Activated naive CD4-positive, alpha-beta T cell treated with Interleukin-2 at 50 U/mL for 16 hours (primary cell): ENCODE measurements around the gene IKZF3.
"Not testable (repeated sequence)": the region's sequence is repeated elsewhere in the genome, so short reads cannot be mapped to it uniquely, and the experiment has no call there.

Experiments used
- DNase-seq: peaks from one replicate; pipeline ENCODE4 v3.0.0-alpha.2; 2020

The IKZF3 gene

DNA sequence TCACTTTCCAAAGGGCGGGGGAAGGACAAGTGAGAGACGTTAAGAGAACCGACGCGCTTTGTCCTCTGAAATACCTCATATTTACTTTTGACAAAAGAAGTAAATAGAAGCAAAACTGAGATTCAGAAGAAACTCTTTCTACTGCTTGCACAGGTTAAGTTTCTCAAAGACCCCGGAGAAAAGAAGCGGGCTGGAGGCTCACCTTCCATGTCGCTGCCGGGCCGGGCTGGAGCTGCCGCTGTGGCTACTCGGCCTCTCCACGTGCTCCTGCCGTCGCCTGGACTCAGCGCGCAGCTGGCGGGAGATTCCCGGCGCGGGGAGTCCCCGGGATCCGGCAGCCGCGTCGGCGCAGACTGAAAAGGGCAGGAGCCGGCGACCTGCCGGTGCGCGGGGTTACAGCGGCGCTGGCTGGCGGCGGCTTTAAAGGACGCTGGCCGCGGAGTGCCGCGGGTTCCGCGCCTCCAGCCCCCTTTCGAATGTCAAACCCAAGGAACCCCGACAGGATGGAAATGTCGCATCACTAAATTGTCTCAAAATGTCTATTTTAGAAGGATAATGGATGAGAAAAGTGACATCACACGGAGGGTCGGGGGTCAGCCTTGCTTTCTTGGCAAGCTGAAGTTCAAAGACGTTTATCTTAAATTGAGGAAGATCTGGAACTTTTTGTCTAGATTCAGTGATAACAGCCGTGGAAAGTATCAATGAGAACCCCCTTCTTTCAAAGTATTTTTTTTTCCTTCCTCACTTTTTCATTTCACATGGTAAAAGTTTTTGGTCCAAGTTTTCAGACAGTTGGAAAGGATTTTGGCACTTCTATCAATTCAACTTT is at the start of gene IKZF3:
Gene IKZF3 (minus strand): TSS at position 395 of the 829 bp plus-strand sequence. CDS start 186 bp downstream, at position 209.
- DNase-seq: peak; percentile 88

DNA sequence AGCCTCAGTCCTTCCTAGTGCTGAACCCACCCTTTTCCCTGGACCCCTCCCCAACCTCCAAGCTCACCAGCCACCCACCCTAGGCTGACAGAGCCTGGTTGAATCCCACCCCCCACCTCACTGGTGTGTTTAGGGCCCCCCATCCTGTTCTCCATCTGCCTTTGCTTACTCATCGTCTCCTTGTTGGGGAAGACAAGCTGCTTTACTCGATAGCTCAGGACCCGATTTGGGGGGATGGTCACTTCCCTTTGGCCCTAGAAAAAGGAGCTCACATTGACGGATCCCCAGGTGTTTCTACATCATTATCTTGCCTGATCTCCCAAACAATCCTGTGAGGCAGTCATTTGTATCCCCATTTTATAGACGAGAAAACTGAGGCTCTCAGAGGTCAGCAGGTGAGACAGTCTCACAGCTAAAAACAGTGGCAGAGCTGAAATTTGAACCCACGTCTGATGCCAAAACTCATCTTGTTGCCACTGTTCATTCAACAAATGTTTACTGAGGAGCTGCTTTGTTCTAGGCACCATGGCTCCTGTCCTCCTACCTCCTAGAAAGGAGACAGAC is 44.8 kb upstream of the IKZF3 start:
- DNase-seq: no peak

DNA sequence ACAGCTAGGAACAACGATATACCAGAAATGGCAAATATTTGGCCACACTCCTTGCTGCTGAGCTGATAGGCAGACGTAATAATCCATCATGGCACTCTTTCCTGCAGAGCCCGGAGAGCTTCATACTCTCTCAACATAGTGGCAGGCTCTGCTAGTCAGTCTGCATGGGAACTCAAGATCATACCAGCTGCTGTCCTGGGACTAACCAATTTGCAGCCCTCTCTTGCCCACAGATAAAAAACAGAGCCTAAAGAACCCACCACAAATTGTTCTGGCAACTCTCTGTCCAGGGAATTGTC is 40.8 kb upstream of the IKZF3 start:
- no peak for DNase-seq

DNA sequence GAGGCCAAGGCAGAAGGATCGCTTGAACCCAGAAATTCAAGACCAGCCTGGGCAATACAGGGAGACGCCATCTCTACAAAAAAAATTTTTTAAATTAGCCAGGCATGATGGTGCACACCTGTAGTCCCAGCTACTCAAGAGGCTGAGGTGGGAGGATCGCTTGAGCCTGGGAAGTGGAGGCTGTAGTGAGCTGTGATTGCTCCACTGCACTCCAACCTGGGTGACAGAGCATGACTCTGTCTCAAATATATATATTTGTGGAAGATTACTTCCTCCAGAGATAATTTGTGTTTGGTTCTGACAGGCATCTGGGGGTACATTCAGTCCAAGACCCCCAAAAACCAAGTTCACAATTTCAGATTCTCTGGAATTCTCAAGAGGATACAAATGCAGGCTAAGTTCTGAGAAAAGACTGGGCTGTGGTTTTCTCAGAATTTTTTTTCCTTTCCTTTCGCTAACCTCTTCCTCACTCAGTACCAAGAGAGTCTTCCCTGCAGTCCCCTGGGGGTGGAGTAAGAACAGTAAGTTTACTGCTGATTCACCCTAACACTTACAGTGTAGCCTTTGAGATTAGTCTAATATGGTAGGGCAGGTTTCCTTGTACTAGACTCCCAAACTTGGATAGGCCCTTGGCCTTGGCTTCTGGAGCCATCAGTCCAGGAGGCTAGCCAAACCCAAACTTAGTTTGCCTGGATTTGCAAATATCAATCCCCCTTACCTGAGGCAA is 39.2 kb upstream of the IKZF3 start:
- DNase-seq: no peak

DNA sequence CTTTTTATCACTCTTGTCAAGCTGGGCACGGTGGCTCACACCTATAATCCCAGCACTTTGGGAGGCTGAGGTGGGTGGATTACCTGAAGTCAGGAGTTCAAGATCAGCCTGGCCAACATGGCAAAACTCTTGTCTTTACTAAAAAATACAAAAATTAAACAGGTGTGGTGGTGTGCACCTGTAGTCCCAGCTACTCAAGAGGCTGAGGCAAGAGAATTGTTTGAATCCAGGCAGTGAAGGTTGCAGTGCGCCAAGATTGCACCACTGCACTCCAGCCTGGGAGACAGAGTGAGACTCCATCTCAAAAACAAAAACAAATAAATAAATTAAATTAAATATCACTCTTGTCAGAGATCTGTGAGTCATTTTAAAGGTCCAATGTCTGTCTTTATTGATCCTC is 37.9 kb upstream of the IKZF3 start:
- DNase-seq: not testable (repeated sequence)

DNA sequence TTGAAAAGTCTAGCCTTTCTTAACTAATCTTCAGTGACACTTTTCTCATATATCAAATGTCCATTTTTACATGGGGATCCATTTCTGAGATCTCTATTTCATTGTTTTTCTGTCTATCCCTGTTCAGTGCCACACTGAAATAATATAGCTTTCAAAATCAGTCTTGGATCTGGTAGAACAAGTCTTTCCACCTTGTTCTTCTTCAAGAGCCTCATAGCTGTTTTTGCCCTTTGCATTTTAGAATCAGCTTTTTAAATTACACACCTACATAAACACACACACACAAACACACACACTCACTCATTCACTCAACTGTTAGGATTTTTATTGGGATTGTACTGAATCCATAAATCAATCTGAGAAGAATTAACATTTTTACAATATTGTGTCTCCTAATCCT is 35.1 kb upstream of the IKZF3 start:
- no peak for DNase-seq

DNA sequence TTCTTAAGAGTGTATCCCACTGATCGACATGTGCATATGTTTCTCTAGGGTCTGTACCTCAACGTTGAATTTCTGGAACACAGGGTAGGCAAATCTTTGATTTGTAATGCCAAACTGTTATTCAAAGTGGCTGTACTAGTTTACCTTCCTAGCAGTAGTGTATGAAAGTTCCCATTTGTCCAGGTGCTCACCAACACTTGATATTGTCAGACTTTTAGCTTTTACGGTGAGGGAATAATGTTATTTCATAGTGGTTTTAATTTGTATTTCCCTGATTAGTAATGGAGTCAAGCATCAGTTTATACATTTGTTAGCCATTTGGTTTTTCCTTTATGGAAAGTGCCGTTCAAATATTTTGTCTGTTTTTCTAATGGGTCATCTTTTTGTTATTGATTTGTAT is 34.0 kb upstream of the IKZF3 start:
- no peak for DNase-seq

DNA sequence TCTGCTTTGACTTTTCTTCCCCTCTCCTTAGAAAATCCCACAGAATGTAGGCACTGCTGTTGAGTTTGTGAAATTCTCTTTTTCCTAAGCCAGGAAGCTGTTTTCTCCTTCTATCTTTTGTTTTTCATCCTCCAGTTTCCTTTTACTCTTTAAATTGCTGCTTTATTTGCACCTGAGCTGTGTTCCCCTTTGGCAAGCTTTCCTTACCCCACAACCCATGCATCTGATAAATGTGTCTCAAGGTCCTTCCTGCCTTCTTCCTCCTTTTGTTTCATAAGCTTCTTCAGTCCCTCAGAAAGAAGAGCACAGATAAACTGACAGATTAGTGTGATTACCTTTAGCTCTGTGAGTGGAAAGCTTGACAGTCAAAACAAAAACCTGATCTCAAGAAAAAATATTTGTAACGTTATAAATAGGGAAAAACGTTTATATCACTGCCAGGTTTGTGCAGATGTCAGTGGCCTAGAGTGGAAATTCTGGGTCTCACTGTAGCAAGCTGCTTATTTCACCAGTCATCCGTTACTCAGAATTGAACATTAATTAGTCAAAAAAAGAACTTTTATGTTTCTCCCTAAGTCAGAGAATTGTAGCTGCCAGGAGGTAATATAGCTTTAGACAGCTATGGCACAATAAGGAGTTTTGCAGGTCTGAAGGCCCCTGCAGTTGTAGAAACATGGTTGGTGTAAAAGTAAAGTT is 30.7 kb upstream of the IKZF3 start:
- no peak for DNase-seq

DNA sequence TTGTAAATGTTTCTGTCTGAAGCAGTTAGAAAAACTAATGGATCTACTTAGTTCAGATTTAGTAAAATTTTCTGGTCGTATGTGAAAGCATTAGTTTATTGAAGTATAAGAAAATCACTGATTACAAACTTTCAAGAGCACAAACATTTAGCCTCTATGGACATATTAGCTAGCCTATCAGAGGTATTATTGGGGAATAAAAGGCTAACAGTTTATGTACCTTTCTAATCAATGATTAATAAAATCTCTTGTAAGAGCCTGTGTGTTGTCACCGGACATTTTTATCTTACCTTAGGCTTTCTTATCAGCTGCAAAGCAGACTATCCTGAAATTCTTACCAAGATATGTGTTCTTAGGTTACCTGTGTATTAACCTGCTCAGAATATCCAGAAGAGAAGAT is 25.1 kb upstream of the IKZF3 start:
- no peak for DNase-seq

DNA sequence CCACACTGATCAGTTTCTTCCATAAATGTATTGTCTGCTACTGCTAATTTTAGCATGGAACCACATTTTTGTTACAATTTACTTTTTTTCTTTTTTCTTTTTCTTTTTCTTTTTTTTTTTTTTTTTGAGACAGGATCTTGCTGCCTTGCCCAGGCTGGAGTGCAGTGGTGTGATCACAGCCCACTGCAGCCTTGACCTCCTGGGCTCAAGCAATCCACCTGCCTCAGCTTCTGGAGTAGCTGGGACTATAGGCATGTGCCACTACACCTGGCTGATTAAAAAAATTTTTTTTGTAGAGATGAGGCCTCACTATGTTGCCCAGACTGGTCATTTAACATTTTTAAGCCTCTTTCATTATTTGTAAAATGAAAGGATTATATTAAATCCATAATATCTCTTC is 23.0 kb upstream of the IKZF3 start:
- DNase-seq: no peak

DNA sequence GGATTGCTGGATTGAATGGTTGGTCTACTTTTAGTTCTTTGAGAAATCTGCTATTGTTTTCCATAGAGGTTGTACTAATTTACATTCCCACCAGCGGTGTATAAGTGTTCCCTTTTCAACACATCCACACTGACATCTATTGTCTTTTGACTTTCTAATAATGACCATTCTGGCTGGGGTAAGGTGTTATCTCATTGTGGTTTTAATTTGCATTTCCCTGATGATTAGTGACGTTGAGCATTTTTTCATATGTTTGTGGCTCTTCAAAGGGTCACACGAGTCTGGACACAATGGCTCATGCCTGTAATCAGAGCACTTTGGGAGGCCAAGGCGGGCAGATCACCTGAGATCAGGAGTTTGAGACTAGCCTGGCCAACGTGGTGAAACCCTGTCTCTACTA is 22.0 kb upstream of the IKZF3 start:
- not testable (repeated sequence) for DNase-seq

DNA sequence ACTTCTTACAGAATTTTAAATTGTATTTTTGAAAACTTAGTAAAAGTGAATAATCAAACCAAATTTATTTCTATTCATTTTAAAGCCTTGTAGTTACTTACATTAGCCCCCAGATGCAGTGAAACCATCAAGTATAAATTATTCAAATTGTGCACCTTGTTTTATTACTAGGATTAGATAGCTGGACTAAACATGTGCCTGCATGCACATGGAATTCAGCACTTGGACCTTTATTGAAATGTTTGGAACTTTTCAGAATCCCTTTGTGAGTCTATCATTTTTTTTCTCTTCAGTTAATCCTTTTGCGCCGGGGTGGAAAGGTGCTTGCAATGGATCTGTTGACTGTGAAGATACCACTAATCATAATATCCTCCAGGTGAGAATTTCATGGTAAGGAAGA is 8.6 kb upstream of the IKZF3 start:
- DNase-seq: no peak

DNA sequence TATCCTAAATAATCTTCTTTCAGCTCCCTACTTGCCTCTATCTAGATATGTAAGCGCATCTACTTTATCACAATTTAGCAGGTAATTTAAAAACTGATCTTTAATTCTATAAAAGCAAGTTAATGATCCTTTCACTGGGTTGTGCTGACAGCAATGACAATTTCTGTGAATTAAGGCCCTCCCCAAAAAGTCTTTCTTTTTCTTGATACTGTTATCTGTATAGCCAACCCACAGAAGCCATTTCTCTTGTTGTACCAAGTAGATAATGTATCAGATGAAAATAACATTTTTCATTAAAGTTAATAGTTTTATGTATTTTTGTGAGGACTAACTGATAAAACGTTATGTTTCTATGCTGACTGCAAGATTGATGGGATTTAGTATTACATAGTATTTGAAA is 7.7 kb upstream of the IKZF3 start:
- DNase-seq: no peak

DNA sequence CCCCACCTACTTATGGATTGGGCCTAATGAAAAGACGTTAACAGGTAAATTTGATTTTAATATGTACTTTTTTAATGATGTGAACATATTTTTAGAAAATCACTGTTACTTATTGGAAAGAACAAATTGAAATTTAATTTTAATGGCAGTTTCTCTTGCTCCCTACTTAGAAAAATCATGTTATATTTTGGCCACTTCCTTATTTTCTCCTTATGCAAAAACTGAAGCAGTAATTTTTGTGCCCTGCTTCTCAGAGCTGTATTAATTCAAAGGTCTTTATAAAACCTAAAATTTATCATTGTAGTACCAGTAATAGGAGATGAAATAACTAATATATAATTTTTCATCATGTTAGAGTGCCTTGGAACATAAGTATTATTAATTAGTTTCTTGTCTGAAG is 6.7 kb upstream of the IKZF3 start:
- DNase-seq: no peak

DNA sequence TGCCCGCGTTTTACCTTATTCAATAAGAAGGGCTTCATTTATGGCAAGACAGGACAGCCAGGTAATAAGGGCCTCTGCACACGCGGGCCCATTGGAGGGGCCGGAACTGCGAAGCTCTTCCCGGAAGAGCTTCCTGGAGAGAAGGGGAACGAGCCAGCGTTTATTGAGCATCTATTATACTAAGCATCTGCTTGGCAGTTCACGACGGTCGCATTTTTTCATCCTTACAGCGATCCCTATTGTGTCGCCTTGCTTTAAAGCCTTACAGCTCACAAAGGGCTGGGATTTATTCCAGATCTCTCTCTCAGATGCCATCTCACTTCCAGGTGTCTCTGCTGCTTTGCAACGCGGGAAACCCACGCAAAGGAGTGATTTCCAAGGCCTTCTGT is 4.4 kb upstream of the IKZF3 start:
- no peak for DNase-seq

DNA sequence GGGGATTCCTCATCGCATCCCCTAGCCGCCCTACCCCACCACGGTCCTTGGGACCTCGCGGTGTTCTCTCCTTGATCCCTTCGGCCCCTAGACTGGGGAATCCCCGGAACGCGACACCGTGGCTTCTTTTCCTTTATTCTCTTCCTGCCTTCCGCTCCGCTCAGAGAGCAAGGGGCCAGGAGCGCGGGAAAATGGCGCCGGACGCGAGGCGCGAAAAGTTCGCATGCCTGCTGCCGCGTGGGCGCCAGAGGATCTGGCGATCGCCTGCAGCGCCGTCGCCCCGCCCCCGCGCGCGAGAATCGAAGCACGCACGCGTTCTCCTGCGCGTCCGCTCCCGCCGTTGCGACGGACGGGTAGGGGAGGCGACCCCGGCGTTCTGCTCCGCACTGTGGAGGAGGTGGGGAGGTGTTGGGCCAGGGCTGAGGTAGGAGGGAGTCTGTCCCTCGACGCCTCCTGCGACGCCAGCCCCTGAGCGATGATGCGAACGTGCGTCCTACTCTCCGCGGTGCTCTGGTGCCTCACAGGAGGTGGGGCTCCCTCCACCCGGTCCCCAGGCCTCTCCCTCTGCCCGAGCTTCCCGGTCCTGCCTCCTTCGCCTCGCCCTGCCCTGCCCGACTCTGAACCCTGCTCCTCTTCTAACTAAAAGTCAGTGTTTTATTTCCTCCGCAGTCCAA is 3.9 kb upstream of the IKZF3 start, which contains the start of gene ZPBP2:
Gene ZPBP2 (plus strand): TSS at position 323 of the 674 bp plus-strand sequence. CDS start 153 bp downstream, at position 476.
- peak; percentile 69 for DNase-seq

DNA sequence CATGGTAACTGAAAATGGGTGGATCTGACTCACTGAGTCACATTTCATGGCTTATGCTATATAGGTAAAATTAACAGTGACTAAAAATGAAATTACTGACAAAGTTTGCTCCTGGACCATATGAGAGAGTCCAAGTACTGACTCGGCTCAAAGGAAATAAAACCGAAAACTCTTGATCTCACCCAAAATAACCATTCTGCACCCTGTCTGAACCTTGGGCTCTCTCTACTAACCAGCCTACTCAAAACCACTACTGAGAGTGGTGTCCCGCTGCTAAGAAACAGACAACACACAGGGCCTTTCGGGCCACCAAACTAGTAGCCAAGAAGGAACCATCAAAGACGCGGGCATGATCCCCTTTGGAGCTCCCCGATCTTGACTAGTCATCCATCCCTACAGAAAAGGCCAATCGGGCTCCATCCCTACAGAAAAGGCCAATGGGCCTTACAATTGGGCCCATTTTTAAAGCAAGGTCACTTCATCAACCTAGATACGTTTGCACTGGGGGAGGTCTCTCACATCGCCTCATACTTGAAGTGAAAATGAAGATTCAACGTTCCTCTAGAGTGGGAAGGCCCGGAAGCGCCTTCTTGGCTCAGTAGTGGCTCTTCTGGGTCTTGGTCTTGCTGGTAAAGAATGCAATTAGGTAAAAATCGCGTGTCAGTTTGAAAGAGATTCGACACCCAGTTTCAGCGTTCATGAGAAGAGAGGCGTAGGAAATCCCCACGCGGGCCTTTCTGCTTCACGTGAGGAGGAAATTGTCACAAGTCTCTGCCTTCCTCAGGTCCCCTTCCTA is 3.2 kb upstream of the IKZF3 start:
- peak; percentile 81 for DNase-seq

DNA sequence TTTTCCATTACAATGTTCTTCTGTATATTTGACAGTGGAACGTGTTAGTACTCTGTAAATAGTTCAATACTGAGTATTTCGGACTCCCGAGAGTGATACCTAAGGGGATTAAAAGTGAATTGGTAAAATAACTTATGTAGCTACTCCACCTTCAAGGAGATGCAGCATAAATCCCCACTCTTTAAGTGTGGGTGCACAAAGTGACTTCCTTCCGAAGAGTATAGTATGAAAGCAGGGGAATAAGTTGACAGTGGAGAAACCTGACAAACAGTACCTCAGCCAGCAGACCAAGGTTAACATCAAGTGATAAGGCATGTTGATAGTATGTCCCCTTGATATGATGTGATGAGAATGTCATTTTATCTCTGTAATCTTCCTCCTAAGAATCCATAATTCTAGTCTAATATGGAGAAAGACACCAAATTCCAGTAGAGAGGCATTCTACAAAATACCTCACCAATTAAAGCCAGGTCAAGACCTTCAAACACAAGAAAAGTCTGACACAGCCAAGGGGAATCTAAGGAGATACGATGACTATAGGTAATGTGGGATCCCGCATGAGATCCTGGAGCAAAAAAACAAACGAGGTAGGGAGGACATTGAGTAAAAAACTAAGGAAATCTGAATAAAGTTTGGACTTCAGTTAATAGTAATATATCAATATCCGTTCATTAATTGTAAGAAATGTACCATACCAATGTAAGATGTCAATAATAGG is 2.1 kb upstream of the IKZF3 start:
- no peak for DNase-seq

DNA sequence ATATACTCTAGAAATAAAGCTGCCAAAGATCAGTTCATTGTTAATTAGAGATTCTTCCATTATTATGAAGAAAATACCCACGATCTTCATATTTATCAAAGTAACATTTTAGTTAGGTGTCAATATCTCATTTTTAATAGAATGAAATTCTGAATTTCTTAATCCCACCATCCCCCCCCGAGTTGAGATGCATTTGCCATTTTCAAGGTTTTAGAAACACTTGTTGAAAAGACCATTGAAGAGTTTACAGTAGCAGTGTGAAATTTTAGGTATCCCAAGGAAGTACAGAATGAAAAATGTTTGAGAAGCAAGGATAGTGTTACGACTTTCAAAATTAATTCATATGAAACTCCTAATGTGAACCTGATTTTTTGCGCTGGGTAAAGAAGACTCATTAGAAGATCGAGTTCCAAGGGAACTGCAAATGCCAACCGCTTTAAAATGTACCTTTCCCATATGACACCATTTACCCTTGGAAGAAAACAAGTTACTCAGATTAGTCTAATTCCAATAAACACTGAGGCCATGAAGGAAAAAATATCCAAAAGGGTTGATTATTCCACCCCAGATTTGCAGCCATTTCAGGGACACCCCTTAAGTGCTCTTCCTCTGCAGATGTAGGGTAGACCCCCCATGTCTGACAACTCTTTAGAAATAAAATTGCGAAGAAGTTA is 731 bp downstream of the IKZF3 start:
- DNase-seq: no peak

DNA sequence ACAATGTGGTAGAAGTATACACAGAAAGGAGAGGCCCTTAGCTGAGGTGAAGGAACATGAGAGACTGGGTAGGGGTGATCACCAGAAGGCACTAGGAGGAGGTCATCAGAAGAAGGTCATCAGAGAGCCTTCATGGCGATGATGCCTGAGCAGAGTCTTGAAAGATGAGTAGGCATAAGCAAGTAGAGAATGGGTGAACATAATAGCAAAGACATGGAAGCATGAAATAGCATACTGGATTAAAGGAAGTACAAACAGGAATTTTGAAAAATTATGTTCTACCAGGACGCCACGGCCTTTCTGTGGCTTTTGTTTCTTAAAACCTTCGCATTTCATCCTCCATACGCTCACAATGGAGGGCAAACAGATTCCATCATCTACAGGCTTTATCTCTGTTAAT is 2.9 kb downstream of the IKZF3 start:
- no peak for DNase-seq
